Panc1 (cell line): ENCODE results near the gene XIAP. TPM values are rescaled to one million over a fixed set of nuclear protein-coding genes. Genes with fewer than 3 reads are reported as not detected.

Source experiments
- ATAC-seq: fragments of 200-7000 bp; cut with Tn5 transposase; 2 replicates; pipeline ENCODE4 v1.9.1; 2020; ENCODE audit warnings: mild to moderate bottlenecking, moderate library complexity
- BruUV-seq: library from RNA; stranded (reverse); fragments of 400-500 nt; replicated peaks from 2 replicates; lab custom pipeline; 2021; lab: Mats Ljungman, UMichigan
- CTCF ChIA-PET: fragments of 300-600 bp; sonication (Branson Sonifier 250); formaldehyde crosslinking; loops from one replicate; lab custom pipeline; 2022; ENCODE audit warnings: antibody characterized with exemption; lab: Charles Lee
- POLR2A ChIA-PET: fragments of 300-600 bp; sonication (Branson Sonifier 250); formaldehyde crosslinking; loops from one replicate; lab custom pipeline; 2022; ENCODE audit warnings: antibody characterized with exemption; lab: Charles Lee
- DNase-seq: peaks from one replicate; pipeline ENCODE4 v3.0.0-alpha.2; 2010; ENCODE audit warnings: low read depth, low spot score
- H3K27ac ChIP-seq: 2 replicates; pipeline ENCODE4 v1.5.1; 2011; ENCODE audit warnings: mild to moderate bottlenecking, low read length, inconsistent platforms
- H3K27me3 ChIP-seq: fragments of 200-500 bp; sonication (Bioruptor generic); 2 replicates; pipeline ENCODE4 v1.6.0; 2014; ENCODE audit warnings: low read length, inconsistent platforms; ENCODE audit not compliant: control insufficient read depth, insufficient read depth
- H3K36me3 ChIP-seq: fragments of 200-500 bp; sonication (Bioruptor generic); 2 replicates; pipeline ENCODE4 v1.5.1; 2014; ENCODE audit warnings: inconsistent platforms, mild to moderate bottlenecking, low read length, moderate library complexity; ENCODE audit not compliant: control insufficient read depth, insufficient read depth
- H3K4me1 ChIP-seq: 2 replicates; pipeline ENCODE4 v1.5.1; 2011; ENCODE audit warnings: inconsistent platforms, mild to moderate bottlenecking, low read length, moderate library complexity; ENCODE audit not compliant: control insufficient read depth, insufficient read depth
- H3K4me3 ChIP-seq, 2 experiments: 2 replicates each; pipeline ENCODE4 v1.5.1; 2011 to 2012; ENCODE audit warnings: low read depth in 2 of 2, low read length in 2 of 2, mild to moderate bottlenecking in 2 of 2, inconsistent platforms in 1 of 2, moderate library complexity in 1 of 2
- H3K9me3 ChIP-seq: fragments of 200-500 bp; sonication (Bioruptor generic); 2 replicates; pipeline ENCODE4 v1.5.1; 2014; ENCODE audit warnings: low read depth, mild to moderate bottlenecking, inconsistent platforms, low read length, moderate library complexity; ENCODE audit not compliant: control insufficient read depth, insufficient read depth
- CTCF ChIP-seq: fragments of 450-650 bp; IDR thresholded peaks from 2 replicates; pipeline ENCODE4 v1.5.1; 2017; ENCODE audit warnings: mild to moderate bottlenecking
- POLR2AphosphoS5 ChIP-seq: IDR thresholded peaks from 2 replicates; pipeline ENCODE4 v1.6.1; 2012; ENCODE audit warnings: mild to moderate bottlenecking, low read depth, low read length, moderate library complexity
- SIN3A ChIP-seq: IDR thresholded peaks from 2 replicates; pipeline ENCODE4 v1.6.1; 2012; ENCODE audit warnings: low read depth, mild to moderate bottlenecking, low read length, moderate library complexity, borderline replicate concordance; ENCODE audit not compliant: insufficient read depth
- TCF7L2 ChIP-seq: IDR thresholded peaks from 2 replicates; pipeline ENCODE4 v1.6.1; 2011; ENCODE audit warnings: mild to moderate bottlenecking, low read depth, low read length, inconsistent platforms
- in situ Hi-C: cut with HindIII; loops from 2 replicates; pipeline ENCODE4 v1.10.0; 2016; ENCODE audit warnings: low sequenced_read_pairs, low pct_unique_long_range_greater_than_20kb
- intact Hi-C: fragments of 100-400 bp; cut with micrococcal nuclease; formaldehyde crosslinking; loops from one replicate; pipeline ENCODE4 v1.10.0; 2022; ENCODE audit not compliant: unreplicated experiment
- total RNA-seq: library from RNA; stranded (reverse); gene quantifications from one replicate; pipeline ENCODE4 v1.2.1, GENCODE V29; 2021; ENCODE audit not compliant: unreplicated experiment
- TF ChIP-seq, protein P1 (sequence below), 2 experiments: IDR thresholded peaks; 2 replicates each; pipeline ENCODE4 v1.6.1; 2011 to 2012; ENCODE audit warnings: low read depth in 2 of 2, control low read depth in 1 of 2, low read length in 1 of 2, mild to moderate bottlenecking in 1 of 2, moderate library complexity in 1 of 2; ENCODE audit not compliant: insufficient read depth in 1 of 2

The XIAP gene
- total RNA-seq, 1 experiment from 2014 or later: 73.7 TPM

DNA sequence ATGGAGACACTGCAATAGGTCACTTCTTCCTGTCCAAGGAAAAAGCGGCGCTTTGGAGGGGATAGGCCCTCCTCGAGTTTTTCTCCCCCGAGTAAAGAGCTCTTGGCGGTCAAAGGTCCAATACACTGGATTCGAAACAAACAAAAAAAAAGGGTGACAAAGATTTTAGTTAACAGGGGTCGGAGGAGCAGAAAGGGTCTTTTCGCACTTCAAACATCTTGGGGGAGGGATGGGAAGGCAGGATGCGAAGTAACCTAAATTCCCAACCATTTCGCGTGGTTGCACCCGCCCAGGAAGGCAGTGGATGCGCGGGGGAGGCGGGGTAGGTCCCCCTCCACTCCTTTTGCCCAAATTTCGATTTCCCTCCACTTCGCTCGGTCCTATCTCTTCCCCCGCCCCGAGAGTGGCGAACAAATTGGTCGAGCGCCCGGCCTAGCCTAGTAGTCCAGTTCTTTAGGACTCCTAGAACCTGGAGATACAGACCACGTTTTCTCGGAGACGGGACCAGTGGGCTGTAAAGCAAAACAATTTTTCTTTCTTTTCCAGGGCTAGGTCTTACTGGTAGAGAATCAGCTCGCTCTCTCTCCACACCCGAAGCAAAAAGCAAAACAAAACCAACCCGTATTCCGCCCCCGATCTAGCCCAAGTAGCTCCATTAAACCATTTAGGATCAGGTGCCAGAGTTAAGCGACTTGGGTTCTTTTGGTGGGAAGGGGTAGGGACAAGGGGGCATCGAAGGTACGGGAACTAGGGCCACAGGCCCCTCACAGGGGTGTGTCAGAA is 99.6 kb downstream of the XIAP start:
- ChIA-PET POLR2A (interaction anchor here (0.6 to 0.7 kb wide), 5 partner anchors 12 to 1874 kb away, joined by 3 to 12 read pairs (median 4); no protein-coding TSS in a partner anchor), CTCF (interaction anchor here (1.2 to 2.5 kb wide), 2 partner anchors 17 to 127 kb away, joined by 4 to 20 read pairs; no protein-coding TSS in a partner anchor)
- peak; percentile 11 for ATAC-seq
- Histone ChIP-seq H3K9me3 (no peaks in the 10 kb centered on the region), H3K27me3 (no peaks in the 10 kb centered on the region), H3K4me1 (peaks cover 12% of the 10 kb centered on the region; the same call in 1 of the 2 replicates), H3K36me3 (no peaks in the 10 kb centered on the region; the same call in 1 of the 2 replicates), H3K4me3 (peak overlapping the region; percentile 95 to 98), H3K27ac (peak overlapping the region; percentile 97)
- intact Hi-C loops (loop anchor here (2.0 kb wide), 1 partner anchor 127 kb away; no protein-coding TSS in a partner anchor), in situ Hi-C loops (no loop called here)
- BruUV-seq: no TSS peak
- TF ChIP-seq TCF7L2: no peak
- no peak for TF ChIP-seq POLR2AphosphoS5
- no peak for TF ChIP-seq CTCF
- TF ChIP-seq, protein P1, sequence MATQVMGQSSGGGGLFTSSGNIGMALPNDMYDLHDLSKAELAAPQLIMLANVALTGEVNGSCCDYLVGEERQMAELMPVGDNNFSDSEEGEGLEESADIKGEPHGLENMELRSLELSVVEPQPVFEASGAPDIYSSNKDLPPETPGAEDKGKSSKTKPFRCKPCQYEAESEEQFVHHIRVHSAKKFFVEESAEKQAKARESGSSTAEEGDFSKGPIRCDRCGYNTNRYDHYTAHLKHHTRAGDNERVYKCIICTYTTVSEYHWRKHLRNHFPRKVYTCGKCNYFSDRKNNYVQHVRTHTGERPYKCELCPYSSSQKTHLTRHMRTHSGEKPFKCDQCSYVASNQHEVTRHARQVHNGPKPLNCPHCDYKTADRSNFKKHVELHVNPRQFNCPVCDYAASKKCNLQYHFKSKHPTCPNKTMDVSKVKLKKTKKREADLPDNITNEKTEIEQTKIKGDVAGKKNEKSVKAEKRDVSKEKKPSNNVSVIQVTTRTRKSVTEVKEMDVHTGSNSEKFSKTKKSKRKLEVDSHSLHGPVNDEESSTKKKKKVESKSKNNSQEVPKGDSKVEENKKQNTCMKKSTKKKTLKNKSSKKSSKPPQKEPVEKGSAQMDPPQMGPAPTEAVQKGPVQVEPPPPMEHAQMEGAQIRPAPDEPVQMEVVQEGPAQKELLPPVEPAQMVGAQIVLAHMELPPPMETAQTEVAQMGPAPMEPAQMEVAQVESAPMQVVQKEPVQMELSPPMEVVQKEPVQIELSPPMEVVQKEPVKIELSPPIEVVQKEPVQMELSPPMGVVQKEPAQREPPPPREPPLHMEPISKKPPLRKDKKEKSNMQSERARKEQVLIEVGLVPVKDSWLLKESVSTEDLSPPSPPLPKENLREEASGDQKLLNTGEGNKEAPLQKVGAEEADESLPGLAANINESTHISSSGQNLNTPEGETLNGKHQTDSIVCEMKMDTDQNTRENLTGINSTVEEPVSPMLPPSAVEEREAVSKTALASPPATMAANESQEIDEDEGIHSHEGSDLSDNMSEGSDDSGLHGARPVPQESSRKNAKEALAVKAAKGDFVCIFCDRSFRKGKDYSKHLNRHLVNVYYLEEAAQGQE (IDR thresholded peaks at IDR 0.05; ENCODE audit: insufficient read depth in 1 of 2, low read depth in 2 of 2, low read length in 1 of 2): no peak
- TF ChIP-seq SIN3A: no peak
- DNase-seq: no peak

GRCh38 chrX:123960956-123961267 is 101.1 kb downstream of the XIAP start:
- in situ Hi-C loops: no loop called here
- CTCF ChIA-PET: interaction anchor here (0.6 to 2.5 kb wide), 3 partner anchors 15 to 224 kb away, joined by 8 to 20 read pairs (median 9); no protein-coding TSS in a partner anchor
- peaks cover 21% of the 10 kb centered on the region; the same call in 1 of the 2 replicates for H3K4me1 ChIP-seq
- ATAC-seq (no peak), DNase-seq (no peak)
- intact Hi-C loops: no loop called here
- H3K9me3 ChIP-seq: no peaks in the 10 kb centered on the region
- H3K27me3 ChIP-seq: no peaks in the 10 kb centered on the region
- BruUV-seq: TSS peak; percentile 93
- peak overlapping the region; percentile 88 to 95 for H3K4me3 ChIP-seq
- POLR2A ChIA-PET: no interaction called here
- no peak for TF ChIP-seq TCF7L2
- no peak for TF ChIP-seq CTCF
- no peak for TF ChIP-seq POLR2AphosphoS5
- TF ChIP-seq, protein P1 (IDR thresholded peaks at IDR 0.05; ENCODE audit: insufficient read depth in 1 of 2, low read depth in 2 of 2, low read length in 1 of 2): no peak
- H3K36me3 ChIP-seq: no peaks in the 10 kb centered on the region; the same call in 1 of the 2 replicates
- H3K27ac ChIP-seq: peak overlapping the region; percentile 99
